ENCODE results near the gene MAB21L3. TPM values are rescaled to one million over a fixed set of nuclear protein-coding genes. Genes with fewer than 3 reads are reported as not detected.

The MAB21L3 gene
- total RNA-seq, 2 donors from 2014 or later: not detected

DNA sequence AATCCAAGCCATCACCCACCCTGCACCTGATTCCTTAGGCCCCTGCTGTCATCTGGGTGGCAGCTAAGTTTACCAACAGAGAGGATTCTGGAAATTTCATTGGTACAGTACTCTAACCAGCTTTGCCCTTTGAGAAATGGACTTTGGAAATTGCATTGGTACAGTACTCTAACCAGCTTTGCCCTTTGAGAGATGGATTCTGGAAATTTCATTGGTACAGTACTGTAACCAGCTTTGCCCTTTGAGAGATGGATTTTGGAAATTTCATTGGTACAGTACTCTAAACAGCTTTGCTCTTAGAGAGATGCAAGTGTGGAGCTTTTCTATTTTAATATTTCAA is 42.5 kb downstream of the MAB21L3 start:
- Mint-ChIP-seq H3K4me3 (no peak overlapping the region), H3K9me3 (no peaks in the 10 kb centered on the region), H3K4me1 (ENCODE audit: low read depth in 2 of 2) (peaks cover 5 to 18% of the 10 kb centered on the region in 2 donors), H3K27ac (no peak overlapping the region), H3K27me3 (peaks cover 2 to 20% of the 10 kb centered on the region in 2 donors), H3K36me3 (no peaks in the 10 kb centered on the region)
- DNase-seq (ENCODE audit: low spot score) (no peak), ATAC-seq (no peak)

DNA sequence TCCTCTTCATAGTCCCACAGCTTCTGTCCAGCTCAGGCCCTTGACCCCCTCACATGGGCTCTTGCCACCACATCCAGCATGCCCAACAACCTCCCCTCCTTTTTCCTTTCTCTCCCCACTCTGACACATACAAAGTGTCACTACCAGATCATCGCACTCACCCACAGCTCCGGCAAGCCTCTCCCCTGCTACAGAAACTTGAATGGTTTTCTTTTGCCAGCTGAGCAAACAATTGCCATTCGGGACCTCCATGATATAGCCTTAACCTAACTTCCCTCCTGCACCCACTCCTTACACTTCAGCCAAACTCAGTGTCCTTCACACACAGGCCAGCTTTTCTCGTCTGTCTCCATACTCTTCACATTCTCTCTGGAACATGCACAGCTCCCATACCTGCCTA is 43.3 kb downstream of the MAB21L3 start:
- ATAC-seq (no peak), DNase-seq (ENCODE audit: low spot score) (no peak)
- Mint-ChIP-seq H3K4me1 (ENCODE audit: low read depth in 2 of 2) (peaks cover 5 to 18% of the 10 kb centered on the region in 2 donors), H3K27ac (no peak overlapping the region), H3K36me3 (no peaks in the 10 kb centered on the region), H3K4me3 (no peak overlapping the region), H3K9me3 (no peaks in the 10 kb centered on the region), H3K27me3 (peaks cover 7 to 18% of the 10 kb centered on the region in 2 donors)

- DNase-seq (ENCODE audit: low spot score) (no peak), ATAC-seq (no peak)
- no peak overlapping the region for H3K27ac Mint-ChIP-seq
- no peaks in the 10 kb centered on the region for H3K36me3 Mint-ChIP-seq
- H3K27me3 Mint-ChIP-seq: peaks cover 7 to 12% of the 10 kb centered on the region in 2 donors
- peaks cover 0 to 3% of the 10 kb centered on the region in 2 donors for H3K4me1 Mint-ChIP-seq (ENCODE audit: low read depth in 2 of 2)
- H3K4me3 Mint-ChIP-seq: no peak overlapping the region
- no peaks in the 10 kb centered on the region for H3K9me3 Mint-ChIP-seq
Measured at GRCh38 chr1:116157096-116157495, 45.9 kb downstream of the MAB21L3 start.

DNA sequence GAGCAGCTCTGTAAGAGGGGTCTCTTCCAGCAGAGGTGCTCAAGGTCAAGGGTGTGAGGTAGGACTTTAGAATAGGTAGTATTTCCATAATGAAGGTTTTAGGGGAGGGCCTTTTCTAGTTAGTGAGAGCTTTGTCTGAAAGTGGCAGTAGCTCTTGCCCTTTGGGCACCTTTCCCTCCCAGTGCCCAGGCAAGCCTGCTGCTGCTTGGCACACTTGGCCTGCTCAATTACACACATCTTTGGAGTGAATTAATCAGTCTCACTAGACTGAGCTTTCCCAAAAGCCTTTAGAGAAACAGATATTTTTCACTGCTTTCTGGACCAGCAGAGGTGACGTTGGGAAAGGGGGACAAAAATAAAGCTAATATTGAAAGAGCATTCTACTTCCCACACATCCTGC is 48.0 kb downstream of the MAB21L3 start:
- no peak for DNase-seq (ENCODE audit: low spot score)

DNA sequence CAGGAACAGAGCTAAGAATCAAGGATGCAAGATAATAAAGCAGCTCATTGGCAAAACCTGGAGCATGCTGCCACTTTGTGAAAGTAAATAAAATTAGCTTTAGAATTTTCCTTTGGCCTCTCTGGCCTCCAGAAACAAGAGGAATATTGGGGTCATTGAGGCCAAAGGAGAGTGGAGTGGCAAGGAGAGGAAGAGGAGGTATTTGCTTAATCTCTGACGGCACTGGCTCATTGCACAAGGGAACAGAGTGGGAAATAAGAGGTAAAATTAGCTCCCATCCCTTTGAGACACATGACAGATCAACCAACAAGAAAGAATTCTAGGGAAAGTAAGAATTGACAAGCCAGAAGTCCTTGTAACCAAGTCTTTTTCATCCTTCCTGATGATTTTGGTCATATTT is 48.4 kb downstream of the MAB21L3 start:
- no peak overlapping the region for H3K27ac Mint-ChIP-seq
- no peak for DNase-seq (ENCODE audit: low spot score)

More for the DNA sequence above, 48.0 kb downstream of the MAB21L3 start:
- Mint-ChIP-seq H3K4me3 (no peak overlapping the region), H3K9me3 (no peaks in the 10 kb centered on the region), H3K27me3 (peaks cover 7 to 12% of the 10 kb centered on the region in 2 donors), H3K27ac (no peak overlapping the region), H3K36me3 (no peaks in the 10 kb centered on the region), H3K4me1 (ENCODE audit: low read depth in 2 of 2) (no peaks in the 10 kb centered on the region)
- no peak for ATAC-seq

GRCh38 chr1:116161390-116161789 is 50.2 kb downstream of the MAB21L3 start:
- ATAC-seq: no peak
- Mint-ChIP-seq H3K27ac (no peak overlapping the region), H3K27me3 (peaks cover 7% of the 10 kb centered on the region in 2 donors), H3K4me3 (no peak overlapping the region), H3K4me1 (ENCODE audit: low read depth in 2 of 2) (no peaks in the 10 kb centered on the region), H3K36me3 (no peaks in the 10 kb centered on the region), H3K9me3 (no peaks in the 10 kb centered on the region)
- no peak for DNase-seq (ENCODE audit: low spot score)

More for the DNA sequence above, 48.4 kb downstream of the MAB21L3 start:
- H3K4me3 Mint-ChIP-seq: no peak overlapping the region
- H3K36me3 Mint-ChIP-seq: no peaks in the 10 kb centered on the region
- peaks cover 7 to 9% of the 10 kb centered on the region in 2 donors for H3K27me3 Mint-ChIP-seq
- H3K9me3 Mint-ChIP-seq: no peaks in the 10 kb centered on the region
- no peak for ATAC-seq
- no peaks in the 10 kb centered on the region for H3K4me1 Mint-ChIP-seq (ENCODE audit: low read depth in 2 of 2)

DNA sequence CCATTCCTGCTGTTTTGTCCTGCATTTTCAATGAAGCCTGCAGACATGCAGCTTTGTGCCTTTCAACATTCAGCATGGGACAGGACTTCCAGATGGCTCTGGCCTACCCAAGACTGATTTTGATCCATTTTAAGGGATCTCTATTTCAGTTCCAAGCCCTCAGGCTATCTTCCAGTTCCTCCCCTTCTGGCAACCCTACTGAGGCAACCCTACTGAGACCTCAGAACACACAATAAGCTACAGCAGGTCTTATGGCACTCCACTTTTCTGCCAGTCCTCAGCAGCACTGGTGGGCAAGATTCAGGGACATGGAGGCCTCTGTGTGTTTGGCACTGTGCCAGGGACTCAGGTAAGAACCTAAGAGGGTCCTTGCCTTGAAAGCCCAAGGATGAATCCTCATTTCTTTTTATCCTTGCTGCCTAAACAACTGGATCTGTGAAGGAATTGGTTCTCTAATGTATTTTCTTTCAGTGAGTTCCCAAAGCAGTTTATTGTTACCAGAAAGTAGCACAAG is 50.7 kb downstream of the MAB21L3 start:
- Mint-ChIP-seq H3K4me3 (no peak overlapping the region), H3K4me1 (ENCODE audit: low read depth in 2 of 2) (no peaks in the 10 kb centered on the region), H3K27me3 (peaks cover 4 to 7% of the 10 kb centered on the region in 2 donors), H3K27ac (no peak overlapping the region), H3K36me3 (no peaks in the 10 kb centered on the region), H3K9me3 (no peaks in the 10 kb centered on the region)
- no peak for ATAC-seq
- DNase-seq (ENCODE audit: low spot score): no peak

GRCh38 chr1:116163533-116163932 is 52.3 kb downstream of the MAB21L3 start:
- no peaks in the 10 kb centered on the region for H3K36me3 Mint-ChIP-seq
- no peak for ATAC-seq

DNA sequence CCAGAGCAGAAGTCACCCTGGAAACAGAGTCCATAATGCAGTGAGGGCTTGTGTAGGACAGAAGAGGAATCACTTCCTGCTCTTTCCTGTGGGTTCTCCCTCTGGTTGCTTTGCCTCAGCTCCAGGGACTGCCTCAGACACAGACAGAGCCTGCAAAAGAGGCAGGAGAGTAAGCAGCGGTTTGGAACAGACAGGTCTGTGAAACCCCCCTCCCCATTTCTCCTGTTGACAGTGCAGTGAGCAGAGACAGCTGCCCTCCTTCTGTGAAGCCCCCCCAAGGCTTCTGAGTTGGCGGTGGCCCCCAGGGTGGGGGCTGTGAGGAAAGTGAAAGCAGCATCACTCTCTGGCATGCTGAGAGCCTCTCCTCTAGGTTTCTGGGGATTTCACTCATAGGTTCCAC is 53.0 kb downstream of the MAB21L3 start:
- H3K4me3 Mint-ChIP-seq: no peak overlapping the region

More at GRCh38 chr1:116163533-116163932, 52.3 kb downstream of the MAB21L3 start:
- Mint-ChIP-seq H3K27ac (no peak overlapping the region), H3K4me1 (ENCODE audit: low read depth in 2 of 2) (peaks cover 0 to 4% of the 10 kb centered on the region in 2 donors), H3K4me3 (no peak overlapping the region), H3K9me3 (no peaks in the 10 kb centered on the region), H3K27me3 (peaks cover 3 to 6% of the 10 kb centered on the region in 2 donors)
- DNase-seq (ENCODE audit: low spot score): no peak

DNA sequence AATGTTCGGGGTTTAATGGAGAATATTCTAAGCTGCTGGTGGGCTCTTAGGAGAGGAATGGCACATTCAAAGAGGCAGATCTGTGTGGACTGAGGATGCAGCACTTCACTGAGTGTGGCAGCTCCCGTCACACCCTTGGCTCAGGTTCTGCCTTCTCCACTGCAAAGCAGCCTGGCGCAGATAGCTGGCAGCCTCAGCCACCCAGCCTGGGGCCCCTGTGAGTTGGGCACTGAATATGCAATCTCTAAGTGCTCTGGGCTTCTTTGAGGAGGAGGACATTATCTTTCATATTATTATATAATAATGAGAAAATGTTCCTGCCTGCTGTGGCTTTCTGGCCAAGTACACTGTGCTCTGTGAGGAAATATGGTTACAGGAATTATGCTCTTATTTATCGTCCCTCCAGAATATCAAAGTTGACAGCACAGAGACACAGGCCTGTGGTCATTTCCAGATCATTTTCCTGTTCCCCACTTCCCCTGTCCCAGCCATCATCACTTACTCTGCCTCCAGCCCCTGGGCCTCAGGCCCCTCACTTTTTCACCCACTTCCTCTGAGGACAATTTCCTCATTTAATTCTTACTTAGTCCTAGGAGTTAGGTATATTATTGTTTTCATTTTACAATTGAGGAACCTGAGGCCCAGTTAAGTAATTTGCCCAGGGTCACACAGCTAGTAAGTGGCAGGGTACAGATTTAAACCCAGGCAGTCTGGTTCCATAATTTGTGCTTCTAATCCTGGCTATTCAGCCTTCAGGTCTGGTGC is 53.6 kb downstream of the MAB21L3 start:
- ATAC-seq: no peak
- no peak for DNase-seq (ENCODE audit: low spot score)
- Mint-ChIP-seq H3K4me3 (no peak overlapping the region), H3K36me3 (no peaks in the 10 kb centered on the region), H3K27me3 (no peaks in the 10 kb centered on the region), H3K9me3 (no peaks in the 10 kb centered on the region), H3K4me1 (ENCODE audit: low read depth in 2 of 2) (peaks cover 8 to 12% of the 10 kb centered on the region in 2 donors), H3K27ac (no peak overlapping the region)

More for the DNA sequence above, 53.0 kb downstream of the MAB21L3 start:
- peaks cover 0 to under 1% of the 10 kb centered on the region in 2 donors for H3K27me3 Mint-ChIP-seq
- no peak for DNase-seq (ENCODE audit: low spot score)
- H3K27ac Mint-ChIP-seq: no peak overlapping the region
- ATAC-seq: no peak
- no peaks in the 10 kb centered on the region for H3K9me3 Mint-ChIP-seq
- no peaks in the 10 kb centered on the region for H3K36me3 Mint-ChIP-seq
- H3K4me1 Mint-ChIP-seq (ENCODE audit: low read depth in 2 of 2): peaks cover 6 to 10% of the 10 kb centered on the region in 2 donors

- no peak for ATAC-seq
Measured at GRCh38 chr1:116165572-116165971, 54.4 kb downstream of the MAB21L3 start.

DNA sequence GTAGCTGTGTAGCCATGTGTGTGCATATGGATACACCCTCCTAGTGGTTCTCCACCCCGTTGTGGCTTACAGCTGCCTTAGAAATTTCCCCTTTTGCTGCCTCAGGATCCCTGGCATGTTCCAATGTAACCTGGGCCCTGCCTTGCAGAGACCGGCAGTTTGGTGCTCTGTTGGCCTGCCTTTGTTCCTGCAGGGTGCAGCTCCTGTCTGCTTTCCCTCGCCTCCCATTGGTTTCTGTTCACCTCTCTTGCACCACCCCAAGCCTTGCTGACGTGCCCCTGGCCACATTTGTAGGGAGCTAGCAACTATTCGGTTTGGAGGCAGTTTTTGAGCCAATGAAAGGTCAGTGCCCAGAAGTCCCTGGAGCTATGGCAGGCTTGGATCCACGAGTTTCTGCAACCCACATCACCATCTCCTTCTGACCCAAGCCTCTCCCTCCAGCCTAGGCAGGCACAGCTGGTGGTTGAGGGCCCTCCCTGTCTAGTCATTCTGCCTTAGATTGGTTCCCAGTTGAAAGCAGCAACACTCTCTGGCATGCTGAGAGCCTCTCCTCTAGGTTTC is 54.9 kb downstream of the MAB21L3 start:
- Mint-ChIP-seq H3K9me3 (no peaks in the 10 kb centered on the region), H3K4me3 (no peak overlapping the region), H3K4me1 (ENCODE audit: low read depth in 2 of 2) (peaks cover 8 to 12% of the 10 kb centered on the region in 2 donors), H3K27ac (no peak overlapping the region), H3K27me3 (no peaks in the 10 kb centered on the region), H3K36me3 (no peaks in the 10 kb centered on the region)
- DNase-seq (ENCODE audit: low spot score) (no peak), ATAC-seq (no peak)

More at GRCh38 chr1:116165572-116165971, 54.4 kb downstream of the MAB21L3 start:
- no peaks in the 10 kb centered on the region for H3K36me3 Mint-ChIP-seq
- peaks cover 8 to 12% of the 10 kb centered on the region in 2 donors for H3K4me1 Mint-ChIP-seq (ENCODE audit: low read depth in 2 of 2)
- DNase-seq (ENCODE audit: low spot score): no peak
- no peak overlapping the region for H3K27ac Mint-ChIP-seq
- no peak overlapping the region for H3K4me3 Mint-ChIP-seq
- H3K9me3 Mint-ChIP-seq: no peaks in the 10 kb centered on the region
- H3K27me3 Mint-ChIP-seq: no peaks in the 10 kb centered on the region

DNA sequence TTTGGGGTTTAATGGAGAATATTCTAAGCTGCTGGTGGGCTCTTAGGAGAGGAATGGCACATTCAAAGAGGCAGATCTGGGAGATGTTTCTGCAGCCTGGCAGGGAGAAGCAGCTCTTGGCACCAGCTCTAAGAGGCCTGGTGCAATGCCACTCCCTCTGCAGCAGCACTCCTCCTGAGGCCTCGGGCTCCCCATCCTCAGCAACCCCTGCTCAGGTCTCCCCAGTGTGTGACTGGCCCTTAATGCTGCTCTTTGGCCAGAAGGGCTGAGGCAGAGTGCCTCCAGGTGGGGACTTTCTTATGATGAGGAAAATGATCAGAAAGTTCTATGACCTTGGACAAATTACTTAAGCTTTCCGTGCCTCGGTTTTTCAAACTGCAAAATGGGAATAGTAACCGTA is 55.5 kb downstream of the MAB21L3 start:
- ATAC-seq (no peak), DNase-seq (ENCODE audit: low spot score) (no peak)
- Mint-ChIP-seq H3K9me3 (no peaks in the 10 kb centered on the region), H3K4me3 (peak overlapping the region; percentile 59), H3K27ac (no peak overlapping the region), H3K36me3 (no peaks in the 10 kb centered on the region), H3K27me3 (no peaks in the 10 kb centered on the region), H3K4me1 (ENCODE audit: low read depth in 2 of 2) (peaks cover 8 to 12% of the 10 kb centered on the region in 2 donors)

GRCh38 chr1:116167625-116168276 is 56.6 kb downstream of the MAB21L3 start:
- Mint-ChIP-seq H3K9me3 (no peaks in the 10 kb centered on the region), H3K27me3 (no peaks in the 10 kb centered on the region), H3K36me3 (no peaks in the 10 kb centered on the region), H3K4me3 (peak overlapping the region; percentile 59), H3K27ac (peak overlapping the region; percentile 27 to 72), H3K4me1 (ENCODE audit: low read depth in 2 of 2) (peaks cover 8 to 12% of the 10 kb centered on the region in 2 donors)
- peak in 1 of 2 donors; percentile 31 for ATAC-seq
- DNase-seq (ENCODE audit: low spot score): no peak
